Activated CD8-positive, alpha-beta memory T cell treated with anti-CD3 and anti-CD28 coated beads, Interleukin-2, amount 10 ng/mL, durations not matched to agents 7 days and 5 days (primary cell): Measurements from ENCODE around the gene NTF3. TPM values are rescaled to one million over a fixed set of nuclear protein-coding genes. Genes with fewer than 3 reads are reported as not detected.

ENCODE experiments used
- ATAC-seq: fragments of 150-1000 bp; cut with Tn5 transposase; one replicate; pipeline ENCODE4 v1.10.0; 2021; ENCODE audit warnings: moderate library complexity
- CTCF ChIA-PET: fragments of 350-600 bp; sonication (Branson Sonifier 250); formaldehyde crosslinking; loops from one replicate; lab custom pipeline; 2021; ENCODE audit warnings: antibody characterized with exemption; lab: Charles Lee
- DNase-seq: peaks from one replicate; pipeline ENCODE4 v3.0.0-alpha.2; 2020
- H3K27ac Mint-ChIP-seq: one replicate; pipeline ENCODE4 v1.8.0; 2021; ENCODE audit warnings: mild to moderate bottlenecking, mixed read lengths
- H3K27me3 Mint-ChIP-seq: one replicate; pipeline ENCODE4 v1.8.0; 2021; ENCODE audit warnings: mixed read lengths
- H3K36me3 Mint-ChIP-seq: one replicate; pipeline ENCODE4 v1.8.0; 2021; ENCODE audit warnings: mild to moderate bottlenecking, mixed read lengths
- H3K4me1 Mint-ChIP-seq: one replicate; pipeline ENCODE4 v1.8.0; 2021; ENCODE audit warnings: mixed read lengths
- H3K4me3 Mint-ChIP-seq: one replicate; pipeline ENCODE4 v1.8.0; 2021; ENCODE audit warnings: mild to moderate bottlenecking, moderate library complexity, mixed read lengths
- H3K9me3 Mint-ChIP-seq: one replicate; pipeline ENCODE4 v1.8.0; 2022; ENCODE audit warnings: low read depth, mixed read lengths
- total RNA-seq, 2 experiments: library from RNA; stranded (reverse); gene quantifications; one replicate each; pipeline ENCODE4 v1.2.3, GENCODE V29; 2021

Gene NTF3
- total RNA-seq, 2 experiments from 2014 or later: not detected

- no peak for DNase-seq
- no peak overlapping the region for H3K27ac Mint-ChIP-seq
- no peak for ATAC-seq
- H3K9me3 Mint-ChIP-seq: no peaks in the 10 kb centered on the region
- CTCF ChIA-PET: no interaction called here
- H3K27me3 Mint-ChIP-seq: no peaks in the 10 kb centered on the region
- no peaks in the 10 kb centered on the region for H3K36me3 Mint-ChIP-seq
- H3K4me3 Mint-ChIP-seq: no peak overlapping the region
- H3K4me1 Mint-ChIP-seq: peaks cover 1% of the 10 kb centered on the region
Observed at GRCh38 chr12:5458229-5459050, 26.5 kb downstream of the NTF3 start.

GRCh38 chr12:5459051-5459782 is 27.3 kb downstream of the NTF3 start:
- Mint-ChIP-seq H3K36me3 (no peaks in the 10 kb centered on the region), H3K4me3 (no peak overlapping the region), H3K9me3 (no peaks in the 10 kb centered on the region), H3K4me1 (peaks cover 1% of the 10 kb centered on the region), H3K27me3 (no peaks in the 10 kb centered on the region), H3K27ac (no peak overlapping the region)
- CTCF ChIA-PET: no interaction called here
- ATAC-seq (no peak), DNase-seq (no peak)

- ATAC-seq (no peak), DNase-seq (no peak)
- no peak overlapping the region for H3K4me3 Mint-ChIP-seq
- H3K27me3 Mint-ChIP-seq: no peaks in the 10 kb centered on the region
- H3K27ac Mint-ChIP-seq: no peak overlapping the region
- no peaks in the 10 kb centered on the region for H3K36me3 Mint-ChIP-seq
- H3K4me1 Mint-ChIP-seq: peaks cover 1% of the 10 kb centered on the region
- no peaks in the 10 kb centered on the region for H3K9me3 Mint-ChIP-seq
- CTCF ChIA-PET: no interaction called here
Observed at GRCh38 chr12:5460817-5461216, 28.9 kb downstream of the NTF3 start.

GRCh38 chr12:5461966-5462365 is 30.1 kb downstream of the NTF3 start:
- no peak overlapping the region for H3K27ac Mint-ChIP-seq
- no peak overlapping the region for H3K4me3 Mint-ChIP-seq
- H3K9me3 Mint-ChIP-seq: no peaks in the 10 kb centered on the region
- no peak for DNase-seq
- CTCF ChIA-PET: no interaction called here
- no peaks in the 10 kb centered on the region for H3K36me3 Mint-ChIP-seq
- no peak for ATAC-seq
- no peaks in the 10 kb centered on the region for H3K4me1 Mint-ChIP-seq
- no peaks in the 10 kb centered on the region for H3K27me3 Mint-ChIP-seq

- no peak overlapping the region for H3K4me3 Mint-ChIP-seq
- no peak for ATAC-seq
- H3K27ac Mint-ChIP-seq: no peak overlapping the region
- no peaks in the 10 kb centered on the region for H3K27me3 Mint-ChIP-seq
- CTCF ChIA-PET: no interaction called here
- no peak for DNase-seq
- no peaks in the 10 kb centered on the region for H3K36me3 Mint-ChIP-seq
- H3K4me1 Mint-ChIP-seq: no peaks in the 10 kb centered on the region
- H3K9me3 Mint-ChIP-seq: no peaks in the 10 kb centered on the region
Observed at GRCh38 chr12:5464096-5464495, 32.2 kb downstream of the NTF3 start.

GRCh38 chr12:5465384-5465783 is 33.5 kb downstream of the NTF3 start:
- Mint-ChIP-seq H3K4me1 (no peaks in the 10 kb centered on the region), H3K4me3 (no peak overlapping the region), H3K27me3 (no peaks in the 10 kb centered on the region), H3K27ac (no peak overlapping the region), H3K9me3 (no peaks in the 10 kb centered on the region), H3K36me3 (no peaks in the 10 kb centered on the region)
- DNase-seq: no peak
- no peak for ATAC-seq
- CTCF ChIA-PET: no interaction called here

- no peaks in the 10 kb centered on the region for H3K36me3 Mint-ChIP-seq
- CTCF ChIA-PET: interaction anchor here (0.6 kb wide), 1 partner anchor 23 kb away, joined by 4 read pairs; no protein-coding TSS in a partner anchor
- no peaks in the 10 kb centered on the region for H3K27me3 Mint-ChIP-seq
- no peak overlapping the region for H3K4me3 Mint-ChIP-seq
- no peak for DNase-seq
- no peaks in the 10 kb centered on the region for H3K9me3 Mint-ChIP-seq
- no peak overlapping the region for H3K27ac Mint-ChIP-seq
- ATAC-seq: no peak
- H3K4me1 Mint-ChIP-seq: no peaks in the 10 kb centered on the region
Observed at GRCh38 chr12:5466521-5466960, 34.6 kb downstream of the NTF3 start.

- CTCF ChIA-PET: no interaction called here
- no peak for ATAC-seq
- H3K36me3 Mint-ChIP-seq: no peaks in the 10 kb centered on the region
- H3K9me3 Mint-ChIP-seq: no peaks in the 10 kb centered on the region
- H3K4me3 Mint-ChIP-seq: no peak overlapping the region
- no peaks in the 10 kb centered on the region for H3K27me3 Mint-ChIP-seq
- no peaks in the 10 kb centered on the region for H3K4me1 Mint-ChIP-seq
- H3K27ac Mint-ChIP-seq: no peak overlapping the region
- no peak for DNase-seq
Observed at GRCh38 chr12:5467931-5468330, 36.0 kb downstream of the NTF3 start.

GRCh38 chr12:5470221-5470620 is 38.3 kb downstream of the NTF3 start:
- H3K27ac Mint-ChIP-seq: no peak overlapping the region
- CTCF ChIA-PET: no interaction called here
- H3K9me3 Mint-ChIP-seq: no peaks in the 10 kb centered on the region
- no peak for DNase-seq
- no peaks in the 10 kb centered on the region for H3K4me1 Mint-ChIP-seq
- no peaks in the 10 kb centered on the region for H3K36me3 Mint-ChIP-seq
- no peak overlapping the region for H3K4me3 Mint-ChIP-seq
- no peaks in the 10 kb centered on the region for H3K27me3 Mint-ChIP-seq
- ATAC-seq: no peak

- CTCF ChIA-PET: no interaction called here
- no peaks in the 10 kb centered on the region for H3K9me3 Mint-ChIP-seq
- no peak for ATAC-seq
Observed at GRCh38 chr12:5470703-5471102, 38.8 kb downstream of the NTF3 start.

GRCh38 chr12:5473076-5473782 is 41.3 kb downstream of the NTF3 start:
- H3K27me3 Mint-ChIP-seq: no peaks in the 10 kb centered on the region
- DNase-seq (no peak), ATAC-seq (no peak)
- no peaks in the 10 kb centered on the region for H3K4me1 Mint-ChIP-seq
- H3K36me3 Mint-ChIP-seq: no peaks in the 10 kb centered on the region
- H3K9me3 Mint-ChIP-seq: no peaks in the 10 kb centered on the region
- CTCF ChIA-PET: no interaction called here
- no peak overlapping the region for H3K27ac Mint-ChIP-seq
- H3K4me3 Mint-ChIP-seq: no peak overlapping the region

More at GRCh38 chr12:5470703-5471102, 38.8 kb downstream of the NTF3 start:
- Mint-ChIP-seq H3K4me1 (no peaks in the 10 kb centered on the region), H3K27ac (no peak overlapping the region), H3K36me3 (no peaks in the 10 kb centered on the region), H3K27me3 (no peaks in the 10 kb centered on the region), H3K4me3 (no peak overlapping the region)
- no peak for DNase-seq

- H3K4me3 Mint-ChIP-seq: no peak overlapping the region
Observed at GRCh38 chr12:5473783-5474116, 41.8 kb downstream of the NTF3 start.

GRCh38 chr12:5476356-5476755 is 44.4 kb downstream of the NTF3 start:
- Mint-ChIP-seq H3K4me1 (no peaks in the 10 kb centered on the region), H3K27me3 (no peaks in the 10 kb centered on the region), H3K27ac (no peak overlapping the region), H3K36me3 (no peaks in the 10 kb centered on the region), H3K9me3 (no peaks in the 10 kb centered on the region), H3K4me3 (no peak overlapping the region)
- ATAC-seq (no peak), DNase-seq (no peak)
- CTCF ChIA-PET: no interaction called here

More at GRCh38 chr12:5473783-5474116, 41.8 kb downstream of the NTF3 start:
- ATAC-seq (no peak), DNase-seq (no peak)
- H3K4me1 Mint-ChIP-seq: no peaks in the 10 kb centered on the region
- no peaks in the 10 kb centered on the region for H3K36me3 Mint-ChIP-seq
- CTCF ChIA-PET: no interaction called here
- no peak overlapping the region for H3K27ac Mint-ChIP-seq
- H3K9me3 Mint-ChIP-seq: no peaks in the 10 kb centered on the region
- H3K27me3 Mint-ChIP-seq: no peaks in the 10 kb centered on the region
